GM10248 (cell line): ENCODE data around the gene PRPSAP1.

ENCODE experiments used
- CTCF ChIA-PET: fragments of 300-600 bp; sonication (Branson Sonifier 250); formaldehyde crosslinking; extraction: SDS; loops from one replicate; lab custom pipeline; 2021; ENCODE audit warnings: antibody characterized with exemption; lab: Yijun Ruan, JAX
- POLR2A ChIA-PET: fragments of 350-650 bp; sonication (Branson Sonifier 250); formaldehyde crosslinking; extraction: SDS; loops from one replicate; lab custom pipeline; 2020; ENCODE audit warnings: antibody characterized with exemption; lab: Yijun Ruan, JAX
- DNase-seq: peaks from one replicate; pipeline ENCODE4 v3.0.0; 2012; ENCODE audit errors: extremely low spot score
- TF ChIP-seq, protein P1 (sequence below): IDR thresholded peaks from 2 replicates; pipeline ENCODE4 v1.5.1; 2012; ENCODE audit warnings: mild to moderate bottlenecking, low read depth; ENCODE audit errors: extremely low read depth, missing control alignments, control extremely low read depth

PRPSAP1 gene

DNA sequence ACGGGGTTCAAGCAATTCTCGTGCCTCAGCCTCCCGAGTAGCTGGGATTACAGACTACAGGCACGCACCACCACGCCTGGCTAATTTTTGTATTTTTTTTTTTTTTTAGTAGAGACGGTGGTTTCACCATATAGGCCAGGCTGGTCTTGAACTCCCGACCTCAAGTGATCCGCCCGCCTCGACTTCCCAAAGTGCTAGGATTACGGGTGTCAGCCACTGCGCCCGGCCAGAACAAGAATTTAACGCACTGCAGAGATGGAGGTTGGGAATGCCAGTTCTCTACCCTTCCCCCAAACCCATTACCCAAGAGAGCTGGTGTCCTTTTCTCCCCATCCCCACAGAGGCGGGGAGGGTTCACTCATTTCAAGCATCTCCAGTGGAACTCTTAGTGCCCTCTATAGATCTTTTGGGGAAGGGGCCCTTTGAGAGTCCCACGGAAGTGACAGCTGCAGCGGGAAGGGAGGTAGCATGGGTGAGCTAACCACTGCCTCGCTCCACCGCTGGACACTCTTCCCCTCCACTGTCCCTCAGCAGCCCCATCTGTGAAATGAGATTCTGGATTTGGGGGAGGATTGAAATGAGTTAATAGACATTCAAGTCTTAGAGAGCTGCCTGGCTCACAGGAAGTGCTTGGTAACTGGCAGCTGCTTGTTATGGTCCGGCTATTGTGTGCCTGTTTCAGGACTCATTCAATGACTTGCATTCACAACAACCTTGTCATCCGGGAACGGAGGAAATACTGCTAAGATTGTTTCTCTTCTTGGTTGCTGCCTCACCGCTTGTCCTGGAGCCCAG lies 92.1 kb downstream of the PRPSAP1 start:
- peak; percentile 59 for DNase-seq
- POLR2A ChIA-PET = interaction anchor here (0.7 to 4.5 kb wide), 4 partner anchors 9 to 533 kb away, joined by 3 to 36 read pairs (median 4); no protein-coding TSS in a partner anchor
- CTCF ChIA-PET = interaction anchor here (0.8 to 11.7 kb wide), 4 partner anchors 13 to 261 kb away, joined by 3 to 117 read pairs (median 14); partner anchors contain the start of gene CDK3
- TF ChIP-seq, protein P1, sequence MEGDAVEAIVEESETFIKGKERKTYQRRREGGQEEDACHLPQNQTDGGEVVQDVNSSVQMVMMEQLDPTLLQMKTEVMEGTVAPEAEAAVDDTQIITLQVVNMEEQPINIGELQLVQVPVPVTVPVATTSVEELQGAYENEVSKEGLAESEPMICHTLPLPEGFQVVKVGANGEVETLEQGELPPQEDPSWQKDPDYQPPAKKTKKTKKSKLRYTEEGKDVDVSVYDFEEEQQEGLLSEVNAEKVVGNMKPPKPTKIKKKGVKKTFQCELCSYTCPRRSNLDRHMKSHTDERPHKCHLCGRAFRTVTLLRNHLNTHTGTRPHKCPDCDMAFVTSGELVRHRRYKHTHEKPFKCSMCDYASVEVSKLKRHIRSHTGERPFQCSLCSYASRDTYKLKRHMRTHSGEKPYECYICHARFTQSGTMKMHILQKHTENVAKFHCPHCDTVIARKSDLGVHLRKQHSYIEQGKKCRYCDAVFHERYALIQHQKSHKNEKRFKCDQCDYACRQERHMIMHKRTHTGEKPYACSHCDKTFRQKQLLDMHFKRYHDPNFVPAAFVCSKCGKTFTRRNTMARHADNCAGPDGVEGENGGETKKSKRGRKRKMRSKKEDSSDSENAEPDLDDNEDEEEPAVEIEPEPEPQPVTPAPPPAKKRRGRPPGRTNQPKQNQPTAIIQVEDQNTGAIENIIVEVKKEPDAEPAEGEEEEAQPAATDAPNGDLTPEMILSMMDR = no peak

DNA sequence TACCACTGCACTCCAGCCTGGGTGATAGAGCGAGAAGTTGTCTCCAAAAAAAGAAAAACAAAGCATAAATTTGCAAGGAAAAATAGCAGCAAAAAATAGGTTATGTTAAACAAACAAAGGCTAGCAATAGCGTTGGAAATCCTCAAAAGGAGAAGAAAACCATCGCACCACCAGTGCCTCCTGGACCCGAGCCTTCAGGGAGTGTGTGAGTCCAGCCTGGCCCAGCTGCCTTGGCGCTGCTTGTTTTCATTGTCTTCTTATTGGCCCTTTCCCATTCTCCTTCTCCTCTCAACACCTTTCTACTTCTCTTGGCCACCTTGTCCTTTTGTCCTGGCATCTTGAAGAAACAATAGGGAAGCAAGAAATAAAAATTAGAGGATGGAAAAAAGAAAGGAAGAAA lies 93.0 kb downstream of the PRPSAP1 start:
- TF ChIP-seq, protein P1 = no peak
- no peak for DNase-seq
- POLR2A ChIA-PET = no interaction called here
- CTCF ChIA-PET = interaction anchor here (0.9 to 11.7 kb wide), 5 partner anchors 12 to 79 kb away, joined by 3 to 117 read pairs (median 6); no protein-coding TSS in a partner anchor

DNA sequence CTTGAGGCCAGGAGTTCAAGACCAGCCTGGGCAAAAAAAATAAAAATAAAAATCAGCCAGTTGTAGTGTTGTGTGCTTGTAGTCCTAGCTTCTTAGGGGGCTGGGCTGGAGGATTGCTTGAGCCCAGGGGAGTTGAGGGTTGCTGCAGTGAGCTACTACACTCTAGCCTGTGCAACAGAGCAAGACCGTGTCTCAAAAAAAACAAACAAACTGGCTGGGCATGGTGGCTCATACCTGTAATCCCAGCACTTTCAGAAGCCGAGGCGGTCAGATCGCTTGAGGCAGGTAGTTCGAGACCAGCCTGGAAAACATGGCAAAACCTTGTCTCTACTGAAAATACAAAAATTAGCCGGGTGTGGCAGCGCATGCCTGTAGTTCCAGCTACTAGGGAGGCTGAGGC lies 93.5 kb downstream of the PRPSAP1 start:
- no peak for DNase-seq
- CTCF ChIA-PET = interaction anchor here (0.7 to 11.7 kb wide), 5 partner anchors 11 to 78 kb away, joined by 3 to 117 read pairs (median 4); no protein-coding TSS in a partner anchor
- POLR2A ChIA-PET = no interaction called here
- TF ChIP-seq, protein P1 = no peak
